GM12874 (cell line): ENCODE results near the gene ALS2CL.

Experiments
- TF ChIP-seq, protein P1 (sequence below): IDR thresholded peaks from 2 replicates; pipeline ENCODE4 v1.5.1; 2011; ENCODE audit warnings: low read depth, mild to moderate bottlenecking, control low read depth, low read length, moderate library complexity; ENCODE audit not compliant: insufficient read depth

ALS2CL gene

DNA sequence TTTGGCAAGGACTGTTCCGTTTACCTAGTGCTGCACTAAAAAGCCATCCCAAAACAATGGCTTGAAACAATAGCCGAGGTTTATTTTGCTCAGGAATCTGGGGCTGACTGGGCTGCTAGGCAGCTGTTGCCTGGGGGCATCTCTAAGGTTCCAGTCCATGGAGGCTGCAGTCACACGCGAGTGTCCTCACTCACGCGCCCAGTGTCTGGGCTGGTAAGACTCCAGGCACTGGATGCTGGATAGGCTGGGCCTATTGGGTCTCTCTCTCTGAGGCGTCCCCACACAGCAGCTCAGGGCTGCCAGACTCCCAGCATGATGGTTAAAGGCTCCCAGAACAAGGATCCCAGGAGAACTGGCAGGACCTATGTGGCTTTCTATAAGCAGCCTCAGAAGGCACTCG lies 34.2 kb downstream of the ALS2CL start:
- TF ChIP-seq, protein P1, sequence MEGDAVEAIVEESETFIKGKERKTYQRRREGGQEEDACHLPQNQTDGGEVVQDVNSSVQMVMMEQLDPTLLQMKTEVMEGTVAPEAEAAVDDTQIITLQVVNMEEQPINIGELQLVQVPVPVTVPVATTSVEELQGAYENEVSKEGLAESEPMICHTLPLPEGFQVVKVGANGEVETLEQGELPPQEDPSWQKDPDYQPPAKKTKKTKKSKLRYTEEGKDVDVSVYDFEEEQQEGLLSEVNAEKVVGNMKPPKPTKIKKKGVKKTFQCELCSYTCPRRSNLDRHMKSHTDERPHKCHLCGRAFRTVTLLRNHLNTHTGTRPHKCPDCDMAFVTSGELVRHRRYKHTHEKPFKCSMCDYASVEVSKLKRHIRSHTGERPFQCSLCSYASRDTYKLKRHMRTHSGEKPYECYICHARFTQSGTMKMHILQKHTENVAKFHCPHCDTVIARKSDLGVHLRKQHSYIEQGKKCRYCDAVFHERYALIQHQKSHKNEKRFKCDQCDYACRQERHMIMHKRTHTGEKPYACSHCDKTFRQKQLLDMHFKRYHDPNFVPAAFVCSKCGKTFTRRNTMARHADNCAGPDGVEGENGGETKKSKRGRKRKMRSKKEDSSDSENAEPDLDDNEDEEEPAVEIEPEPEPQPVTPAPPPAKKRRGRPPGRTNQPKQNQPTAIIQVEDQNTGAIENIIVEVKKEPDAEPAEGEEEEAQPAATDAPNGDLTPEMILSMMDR, result no peak

DNA sequence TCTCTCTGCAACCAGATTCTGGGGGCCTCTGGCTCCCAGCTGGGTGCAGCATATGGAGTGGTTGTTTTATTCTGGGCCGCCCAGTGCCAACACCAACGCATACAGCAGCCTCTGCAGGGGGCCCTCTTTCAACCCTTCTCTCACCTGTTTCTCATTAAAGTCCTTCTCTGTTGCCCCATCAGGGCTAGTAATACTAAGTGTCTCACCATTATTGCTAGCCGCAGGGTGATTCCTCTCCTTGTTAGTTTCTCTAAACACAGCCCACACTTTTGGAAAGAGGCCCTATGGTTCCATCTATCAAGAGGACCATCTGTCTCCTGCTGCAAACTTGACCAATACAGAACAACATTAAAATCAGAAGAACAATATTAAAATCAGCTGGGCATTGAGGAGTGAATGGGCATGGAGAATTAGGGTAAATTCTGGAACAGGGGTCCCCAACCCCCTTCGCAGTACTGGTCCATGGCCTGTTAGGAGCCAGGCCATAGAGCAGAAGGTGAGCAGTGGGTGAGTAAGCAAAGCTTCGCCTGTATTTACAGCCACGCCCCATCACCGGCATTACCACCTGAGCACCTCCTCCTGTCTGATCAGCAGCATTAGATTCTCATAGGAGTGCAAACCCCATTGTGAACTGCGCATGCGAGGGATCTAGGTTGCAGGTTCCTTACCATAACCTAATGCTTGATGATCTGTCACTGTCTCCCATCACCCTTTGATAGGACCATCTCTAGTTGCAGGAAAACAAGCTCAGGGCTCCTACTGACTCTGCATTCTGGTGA lies 36.5 kb downstream of the ALS2CL start:
- TF ChIP-seq, protein P1, result no peak

DNA sequence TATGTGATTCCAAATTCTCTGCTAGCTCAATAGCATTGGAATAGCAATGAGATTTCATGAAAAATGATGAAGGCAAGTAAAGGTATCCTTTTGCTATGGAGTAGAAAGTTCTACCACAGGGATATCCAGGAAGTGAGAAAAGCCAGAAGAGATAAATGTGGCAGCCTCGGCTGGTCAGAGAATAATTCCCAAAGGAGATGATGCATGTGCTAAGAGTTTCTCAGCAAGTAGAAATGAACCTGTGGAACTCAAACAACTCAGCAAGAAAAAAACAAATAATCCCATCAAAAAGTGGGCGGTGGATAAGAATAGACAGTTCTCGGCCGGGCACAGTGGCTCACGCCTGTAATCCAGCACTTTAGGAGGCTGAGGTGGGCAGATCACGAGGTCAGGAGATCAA lies 38.2 kb downstream of the ALS2CL start:
- TF ChIP-seq, protein P1, result no peak

DNA sequence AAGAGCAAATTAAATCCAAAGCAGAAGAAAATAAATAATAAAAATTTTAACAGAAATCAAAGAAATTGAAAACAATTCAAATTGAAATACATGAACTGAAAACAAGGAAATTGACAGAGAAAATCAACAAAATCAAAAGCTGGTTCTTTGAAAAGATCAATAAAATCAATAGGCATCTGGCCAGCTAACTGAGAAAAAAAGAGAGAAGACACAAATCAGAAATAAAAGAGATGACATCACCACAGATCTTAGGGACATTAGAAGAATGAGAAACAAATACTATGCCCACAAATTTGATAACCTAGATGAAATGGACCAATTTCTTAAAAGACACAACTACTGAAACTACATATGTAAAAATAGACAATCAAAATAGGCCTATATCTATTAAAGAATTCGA lies 42.4 kb downstream of the ALS2CL start:
- TF ChIP-seq, protein P1, result no peak

DNA sequence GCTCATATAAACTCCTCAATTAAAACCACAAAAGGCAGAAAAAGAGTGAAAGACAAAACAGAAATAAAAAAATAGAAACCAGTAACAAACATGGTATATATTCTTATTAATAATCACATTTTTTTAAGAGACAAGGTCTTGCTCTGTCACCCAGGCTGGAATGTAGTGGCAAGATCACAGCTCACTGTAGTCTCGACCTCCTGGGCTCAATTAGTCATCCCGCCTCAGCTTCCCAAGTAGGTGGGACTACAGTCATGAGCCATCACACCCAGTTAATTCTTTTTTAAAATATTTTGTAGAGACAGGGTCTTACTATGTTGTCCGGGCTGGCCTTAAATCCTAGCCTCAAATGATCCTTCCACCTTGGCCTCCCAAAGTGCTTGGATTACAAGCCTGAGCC lies 44.0 kb downstream of the ALS2CL start:
- TF ChIP-seq, protein P1, result no peak

DNA sequence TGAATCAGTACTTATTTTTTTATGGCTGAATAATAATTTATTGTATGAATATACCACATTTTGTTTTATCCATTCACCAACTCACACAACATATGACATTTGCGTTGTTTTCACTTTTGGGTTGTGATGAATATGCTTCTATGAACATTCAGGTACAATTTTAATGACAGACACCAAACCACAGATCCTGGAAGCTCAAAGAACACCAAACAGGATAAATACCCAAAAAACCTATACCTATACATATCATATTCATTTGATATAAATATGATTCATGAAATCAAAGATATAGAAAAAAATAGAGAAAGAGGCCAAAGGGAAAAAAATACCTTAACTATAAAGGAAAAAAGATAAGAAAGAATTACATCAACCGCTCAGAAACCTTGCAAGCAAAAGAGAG lies 45.4 kb downstream of the ALS2CL start:
- TF ChIP-seq, protein P1, result no peak

DNA sequence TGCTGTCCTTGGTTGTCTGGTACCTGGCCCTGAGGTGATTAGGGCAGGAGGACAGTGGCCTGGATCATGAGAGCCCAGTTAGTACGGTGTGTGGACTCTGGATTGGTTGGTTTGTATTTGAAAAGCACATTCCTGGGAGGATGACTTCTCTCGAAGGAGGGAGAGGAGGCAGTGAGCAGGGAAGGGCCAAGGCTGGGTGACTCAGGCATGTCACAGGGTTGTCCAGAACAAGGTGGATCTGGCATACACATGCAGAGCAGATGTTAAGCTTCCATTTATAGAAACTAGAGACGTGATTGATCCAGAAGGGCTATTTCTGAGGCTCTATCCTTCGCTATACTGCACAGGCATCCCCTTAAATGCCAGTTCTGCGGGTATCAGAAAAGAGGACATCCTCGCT lies 46.8 kb downstream of the ALS2CL start:
- TF ChIP-seq, protein P1, result no peak
